ENCODE data around the gene SLC12A6. TPM values are rescaled to one million over a fixed set of nuclear protein-coding genes. Genes with fewer than 3 reads are reported as not detected.
"Not testable (repeated sequence)": the region's sequence is repeated elsewhere in the genome, so short reads cannot be mapped to it uniquely, and the experiment has no call there.

Gene SLC12A6
- polyA plus RNA-seq, 4 donors = 20.3 to 25.4 (median 23.1) TPM

- no peak for DNase-seq (ENCODE audit: low read depth in 4 of 4, low spot score in 3 of 4)
Measured at GRCh38 chr15:34358948-34359347, 21.4 kb upstream of the SLC12A6 start.

- no peak for DNase-seq (ENCODE audit: low read depth in 4 of 4, low spot score in 3 of 4)
Measured at GRCh38 chr15:34358367-34358766, 20.8 kb upstream of the SLC12A6 start.

DNA sequence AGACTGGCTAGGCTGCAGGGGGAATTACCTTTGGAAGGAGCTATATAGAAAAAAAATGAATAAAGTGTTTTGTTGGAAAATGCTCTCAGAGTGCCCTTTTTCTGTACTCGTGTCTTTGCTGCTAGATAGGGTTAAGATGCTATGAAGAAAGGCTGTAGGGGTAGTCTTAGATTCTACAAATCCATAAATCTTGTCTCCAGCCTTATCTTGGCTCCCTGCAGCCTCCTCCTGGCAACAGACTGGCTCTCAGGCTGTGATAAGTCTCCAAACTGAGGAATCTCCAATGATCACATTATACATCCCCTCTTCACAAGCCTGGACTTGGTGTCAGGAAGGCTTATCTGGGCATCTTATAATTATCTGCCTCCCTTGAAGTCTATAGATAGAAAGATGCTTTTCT, 20.1 kb upstream of the SLC12A6 start:
- no peak for DNase-seq (ENCODE audit: low read depth in 4 of 4, low spot score in 3 of 4)

DNA sequence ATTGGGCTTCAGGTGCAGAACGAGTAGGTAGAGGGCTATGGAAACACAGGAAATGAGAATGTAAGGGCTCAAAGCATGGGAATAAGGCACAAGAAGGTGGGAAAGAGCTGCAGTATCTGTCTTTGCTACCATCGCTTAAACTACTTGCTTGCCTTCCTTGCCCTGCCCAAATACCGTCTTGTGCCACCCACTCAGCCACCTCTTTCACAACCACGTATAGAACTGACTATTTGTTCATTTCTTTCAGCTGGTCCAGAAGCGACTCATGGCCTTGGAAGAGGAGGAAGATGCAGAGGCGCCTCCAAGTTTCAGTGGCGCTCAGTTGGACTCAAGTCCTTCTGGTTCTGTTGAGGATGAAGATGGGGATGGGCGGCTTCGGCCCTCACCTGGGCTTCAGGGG, 17.7 kb upstream of the SLC12A6 start:
- no peak for DNase-seq (ENCODE audit: low read depth in 4 of 4, low spot score in 3 of 4)

DNA sequence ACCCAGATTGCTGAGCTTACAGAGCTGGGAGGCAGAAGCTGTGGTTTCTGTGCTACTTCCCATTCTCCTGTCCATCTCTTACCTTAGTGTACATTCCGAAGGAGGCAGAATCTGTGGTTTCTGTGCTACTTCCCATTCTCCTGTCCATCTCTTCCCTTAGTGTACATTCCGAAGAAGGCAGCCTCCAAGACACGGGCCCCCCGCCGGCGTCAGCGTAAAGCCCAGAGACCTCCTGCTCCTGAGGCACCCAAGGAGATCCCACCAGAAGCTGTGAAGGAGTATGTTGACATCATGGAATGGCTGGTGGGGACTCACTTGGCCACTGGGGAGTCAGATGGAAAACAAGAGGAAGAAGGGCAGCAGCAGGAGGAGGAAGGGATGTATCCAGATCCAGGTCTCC, 16.7 kb upstream of the SLC12A6 start:
- no peak for DNase-seq (ENCODE audit: low read depth in 4 of 4, low spot score in 3 of 4)

GRCh38 chr15:34353627-34354026, 16.0 kb upstream of the SLC12A6 start:
- no peak for DNase-seq (ENCODE audit: low read depth in 4 of 4, low spot score in 3 of 4)

GRCh38 chr15:34352996-34353395, 15.4 kb upstream of the SLC12A6 start:
- DNase-seq (ENCODE audit: low read depth in 4 of 4, low spot score in 3 of 4) = not testable (repeated sequence)

GRCh38 chr15:34349769-34350168, 12.2 kb upstream of the SLC12A6 start:
- no peak for DNase-seq (ENCODE audit: low read depth in 4 of 4, low spot score in 3 of 4)

DNA sequence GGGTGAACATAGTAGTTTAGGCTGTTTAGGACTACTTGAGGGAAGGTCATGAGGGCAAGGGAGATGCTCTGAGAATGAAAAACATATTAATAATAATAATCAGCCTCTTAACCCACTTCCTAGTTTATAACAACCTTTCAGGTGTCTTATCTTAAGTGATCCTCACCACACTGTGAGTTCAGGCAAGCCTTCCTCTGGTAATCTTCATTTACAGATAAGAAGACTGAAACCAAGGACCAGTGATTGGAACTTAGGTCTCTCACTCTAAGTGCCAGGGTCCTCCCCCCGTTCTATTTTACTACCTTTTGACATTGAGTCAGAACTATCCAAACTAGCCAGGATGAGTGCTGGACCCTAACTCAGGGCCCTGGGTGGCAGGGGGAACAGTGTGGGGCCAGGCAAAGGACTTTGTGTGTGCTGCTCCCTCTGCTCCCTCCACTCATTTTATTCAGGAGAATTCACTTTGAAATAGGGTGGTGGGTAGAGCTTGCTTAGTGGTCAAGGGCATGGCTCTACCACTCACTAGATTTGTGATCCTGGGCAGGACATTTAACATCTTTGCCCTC, 11.2 kb upstream of the SLC12A6 start:
- DNase-seq (ENCODE audit: low read depth in 4 of 4, low spot score in 3 of 4) = no peak

- no peak for DNase-seq (ENCODE audit: low read depth in 4 of 4, low spot score in 3 of 4)
Measured at GRCh38 chr15:34347951-34348638, 10.5 kb upstream of the SLC12A6 start.

DNA sequence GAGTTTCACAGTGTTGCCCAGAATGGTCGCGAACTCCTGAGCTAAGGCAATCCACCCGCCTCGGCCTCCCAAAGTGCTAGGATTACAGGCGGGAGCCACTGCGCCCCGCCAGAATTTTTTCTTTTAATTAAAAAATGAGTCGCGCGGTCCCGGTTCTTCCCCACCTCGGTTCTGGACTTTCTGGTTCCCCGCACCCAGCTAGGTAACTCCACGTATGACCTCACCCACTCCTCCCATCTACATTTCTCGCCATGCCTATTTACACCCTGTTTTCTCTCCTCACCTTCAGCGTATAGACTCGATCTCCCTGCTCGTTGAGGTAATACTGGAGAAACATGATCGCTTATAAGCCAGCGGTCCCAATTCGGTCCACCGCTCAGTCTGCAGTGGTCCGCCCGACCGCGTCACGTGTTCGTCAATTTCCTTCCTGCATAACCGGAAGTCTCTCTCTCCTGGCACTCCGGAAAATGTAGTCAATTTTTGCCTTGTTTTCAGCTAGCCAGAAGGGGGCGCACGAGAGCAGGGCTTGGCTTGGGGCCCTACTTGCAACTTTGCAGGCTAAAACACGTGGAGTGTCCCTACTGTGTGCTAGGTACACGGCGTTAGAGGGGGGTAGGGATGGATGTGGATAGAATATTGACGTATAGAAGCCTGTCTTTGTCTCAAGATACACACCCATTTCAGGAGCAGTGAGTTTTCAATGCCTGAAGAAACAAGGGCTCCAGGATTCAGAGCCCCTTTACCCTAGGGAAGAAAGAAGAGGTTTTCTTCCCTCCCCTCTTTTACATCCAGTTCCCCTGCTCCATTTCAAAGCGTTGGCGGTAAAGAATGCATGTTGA, 5.4 kb upstream of the SLC12A6 start, which contains the start of the genes NOP10 and NUTM1:
TSS of gene NOP10 (minus strand) at position 400 of the 839 bp plus-strand sequence. CDS start at position 337, 63 bp downstream.
TSS of gene NUTM1 (plus strand) at position 579 of the 839 bp plus-strand sequence. CDS start 382 bp downstream, outside the sequence.
- peak in 3 of 4 donors; percentile 76 to 85 (median 79) for DNase-seq (ENCODE audit: low read depth in 4 of 4, low spot score in 3 of 4)

DNA sequence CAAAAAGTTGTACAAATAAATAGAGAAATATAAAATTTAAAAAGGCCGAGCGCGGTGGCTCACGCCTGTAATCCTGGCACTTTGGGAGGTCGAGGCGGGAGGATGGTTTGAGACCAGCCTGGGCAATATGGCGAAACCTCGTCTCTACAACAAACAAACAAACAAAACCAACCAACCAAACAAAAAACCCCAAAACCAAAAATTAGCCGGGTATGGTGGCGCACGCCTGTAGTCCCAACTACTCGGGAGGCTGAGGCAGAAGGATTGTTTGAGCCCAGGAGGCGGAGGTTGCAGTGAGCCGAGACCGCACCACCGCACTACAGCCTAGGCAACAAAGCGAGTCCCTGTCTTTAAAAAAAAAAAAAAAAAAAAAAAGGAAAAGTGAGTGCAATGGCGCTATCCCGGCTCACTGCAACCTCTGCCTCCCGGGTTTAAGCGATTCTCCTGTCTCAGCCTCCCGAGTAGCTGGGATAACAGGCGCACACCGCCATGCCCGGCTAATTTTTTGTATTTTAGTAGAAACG, 4.7 kb upstream of the SLC12A6 start:
- not testable (repeated sequence) for DNase-seq (ENCODE audit: low read depth in 4 of 4, low spot score in 3 of 4)

DNA sequence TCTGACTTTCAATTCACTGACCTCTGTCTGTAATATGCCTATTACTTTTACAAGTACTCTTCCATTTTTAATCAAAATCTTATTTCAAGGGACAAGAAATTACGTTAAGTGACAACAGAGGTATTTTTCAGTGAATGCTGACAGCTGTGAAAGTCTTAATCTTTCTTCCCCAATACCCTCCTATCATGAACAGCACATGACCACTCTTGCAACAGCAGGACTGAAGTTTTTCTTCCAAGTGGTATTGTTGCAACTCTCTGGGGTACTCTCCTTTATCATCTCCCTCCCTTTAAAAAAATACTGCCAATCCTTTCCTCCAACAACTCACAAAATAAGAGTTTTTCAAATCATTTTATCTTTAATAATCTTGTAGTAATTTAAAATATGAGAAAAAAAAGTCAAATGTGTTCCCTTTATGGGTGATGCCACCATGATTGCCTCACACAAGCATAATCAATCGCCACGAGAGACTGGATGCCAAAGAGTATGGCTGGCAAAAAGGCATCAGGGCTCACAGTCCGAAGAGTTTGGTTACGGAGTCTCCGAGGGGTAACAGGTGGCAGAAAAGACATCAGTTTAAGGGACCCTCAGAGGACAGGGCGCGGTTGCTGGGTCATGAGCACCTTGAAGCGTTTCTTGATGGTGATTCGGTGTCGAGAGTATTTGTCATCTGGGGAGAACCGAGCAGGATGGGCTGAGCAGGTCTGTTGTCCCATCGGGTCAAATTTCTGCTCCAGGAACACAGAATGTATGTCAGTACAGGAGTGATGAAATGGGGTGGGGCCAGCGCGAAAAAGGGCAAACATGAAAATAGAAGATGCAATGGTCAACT, 4.0 kb upstream of the SLC12A6 start:
- DNase-seq (ENCODE audit: low read depth in 4 of 4, low spot score in 3 of 4) = no peak

GRCh38 chr15:34339946-34340345, 2.4 kb upstream of the SLC12A6 start:
- DNase-seq (ENCODE audit: low read depth in 4 of 4, low spot score in 3 of 4) = no peak

DNA sequence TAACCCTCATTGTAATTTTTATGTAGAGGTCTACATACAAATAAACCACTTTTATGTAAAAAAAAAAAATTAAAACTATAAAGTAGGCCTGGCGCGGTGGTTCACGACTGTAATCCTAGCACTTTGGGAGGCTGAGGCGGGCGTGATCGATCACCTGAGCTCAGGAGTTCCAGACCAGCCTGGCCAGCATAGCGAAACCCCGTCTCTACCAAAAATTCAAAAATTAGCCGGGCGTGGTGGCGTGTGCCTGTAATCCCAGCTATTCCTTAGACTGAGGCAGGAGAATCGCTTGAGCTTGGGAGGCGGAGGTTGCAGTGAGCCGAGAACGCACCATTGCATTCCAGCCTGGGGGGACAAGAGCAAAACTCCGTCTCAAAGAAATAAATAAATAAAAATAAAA, 766 bp upstream of the SLC12A6 start:
- no peak for DNase-seq (ENCODE audit: low read depth in 4 of 4, low spot score in 3 of 4)

- DNase-seq (ENCODE audit: low read depth in 4 of 4, low spot score in 3 of 4) = no peak
Measured at GRCh38 chr15:34336991-34337556, 507 bp downstream of the SLC12A6 start.

- DNase-seq (ENCODE audit: low read depth in 4 of 4, low spot score in 3 of 4) = no peak
Measured at GRCh38 chr15:34336231-34336990, 1.2 kb downstream of the SLC12A6 start.

- DNase-seq (ENCODE audit: low read depth in 4 of 4, low spot score in 3 of 4) = no peak
Measured at GRCh38 chr15:34335176-34336032, 2.2 kb downstream of the SLC12A6 start.

Data from left renal pelvis (tissue), 4 donors.